Upper lobe of right lung (tissue), 1 donor: ENCODE data around the gene GOSR2. TPM values are rescaled to one million over a fixed set of nuclear protein-coding genes. Genes with fewer than 3 reads are reported as not detected.

Source experiments
- ATAC-seq: fragments of 200-7000 bp; cut with Tn5 transposase; one replicate; pipeline ENCODE4 v1.9.1; 2020; ENCODE audit warnings: mild to moderate bottlenecking, moderate library complexity
- DNase-seq: peaks from one replicate; pipeline ENCODE4 v3.0.0-alpha.2; 2020
- H3K27ac ChIP-seq: fragments of 200-600 bp; one replicate; pipeline ENCODE4 v1.8.0; 2022
- H3K27me3 ChIP-seq: fragments of 200-600 bp; one replicate; pipeline ENCODE4 v1.8.0; 2022; ENCODE audit warnings: mild to moderate bottlenecking
- H3K36me3 ChIP-seq: fragments of 200-600 bp; one replicate; pipeline ENCODE4 v1.8.0; 2022
- H3K4me1 ChIP-seq: fragments of 200-600 bp; one replicate; pipeline ENCODE4 v1.8.0; 2022
- H3K4me3 ChIP-seq: fragments of 200-600 bp; one replicate; pipeline ENCODE4 v1.8.0; 2022; ENCODE audit warnings: mild to moderate bottlenecking
- H3K9me3 ChIP-seq: fragments of 200-600 bp; one replicate; pipeline ENCODE4 v1.8.0; 2022
- intact Hi-C: fragments of 100-400 bp; cut with DNase I; formaldehyde crosslinking; loops from one replicate; pipeline ENCODE4 v1.11.0; 2022
- total RNA-seq: library from RNA; stranded (reverse); fragmentation: NEBNext Ultra II Directional; extraction: Animal tissue kit (Norgen Biotek cat#: 25700); gene quantifications from one replicate; pipeline ENCODE4 v1.2.1, GENCODE V29; 2021
- TF ChIP-seq, protein P1 (sequence below): fragments of 200-600 bp; IDR thresholded peaks from one replicate; pipeline ENCODE4 v1.8.0; 2022; ENCODE audit warnings: antibody characterized with exemption
- donor health status: DM: no; HTN: yes; CAD: no; lungs with severe emphysema.

Gene GOSR2
- total RNA-seq, 1 donor from 2014 or later = 66.5 TPM

DNA sequence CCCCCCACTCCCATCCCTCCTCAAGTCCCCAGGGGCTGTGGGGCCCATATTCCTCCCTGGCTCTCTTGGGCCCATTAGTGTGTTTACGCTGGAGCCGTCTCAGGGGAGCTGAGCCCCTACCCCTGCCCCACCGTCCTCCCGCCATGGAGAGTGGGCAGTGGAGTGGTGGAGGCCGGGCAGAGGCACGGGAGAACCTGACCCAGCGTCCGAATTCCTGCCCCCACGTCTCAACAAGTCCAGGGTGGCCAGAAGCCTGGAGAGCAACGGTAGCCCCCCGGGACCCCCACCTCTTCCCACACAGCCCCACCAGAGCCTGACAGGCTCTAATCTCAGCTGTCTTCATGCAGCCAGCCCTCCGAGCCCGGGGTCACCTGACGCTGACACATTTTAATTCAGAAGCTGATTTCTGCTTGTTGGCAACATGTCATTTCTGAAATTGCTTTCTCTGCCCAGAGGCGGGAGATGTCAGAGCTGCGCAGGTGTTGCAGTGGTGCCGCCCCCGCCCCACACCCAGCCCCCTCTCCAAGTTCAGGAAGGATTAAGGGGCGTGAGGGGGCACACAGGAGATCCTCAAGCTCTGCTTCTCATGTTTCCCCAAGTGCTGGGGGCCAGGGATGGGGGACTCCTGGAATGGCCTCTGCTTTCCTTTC is 39.0 kb upstream of the GOSR2 start:
- DNase-seq (no peak), ATAC-seq (no peak)
- TF ChIP-seq, protein P1, sequence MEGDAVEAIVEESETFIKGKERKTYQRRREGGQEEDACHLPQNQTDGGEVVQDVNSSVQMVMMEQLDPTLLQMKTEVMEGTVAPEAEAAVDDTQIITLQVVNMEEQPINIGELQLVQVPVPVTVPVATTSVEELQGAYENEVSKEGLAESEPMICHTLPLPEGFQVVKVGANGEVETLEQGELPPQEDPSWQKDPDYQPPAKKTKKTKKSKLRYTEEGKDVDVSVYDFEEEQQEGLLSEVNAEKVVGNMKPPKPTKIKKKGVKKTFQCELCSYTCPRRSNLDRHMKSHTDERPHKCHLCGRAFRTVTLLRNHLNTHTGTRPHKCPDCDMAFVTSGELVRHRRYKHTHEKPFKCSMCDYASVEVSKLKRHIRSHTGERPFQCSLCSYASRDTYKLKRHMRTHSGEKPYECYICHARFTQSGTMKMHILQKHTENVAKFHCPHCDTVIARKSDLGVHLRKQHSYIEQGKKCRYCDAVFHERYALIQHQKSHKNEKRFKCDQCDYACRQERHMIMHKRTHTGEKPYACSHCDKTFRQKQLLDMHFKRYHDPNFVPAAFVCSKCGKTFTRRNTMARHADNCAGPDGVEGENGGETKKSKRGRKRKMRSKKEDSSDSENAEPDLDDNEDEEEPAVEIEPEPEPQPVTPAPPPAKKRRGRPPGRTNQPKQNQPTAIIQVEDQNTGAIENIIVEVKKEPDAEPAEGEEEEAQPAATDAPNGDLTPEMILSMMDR = no peak
- H3K4me1 ChIP-seq = no peaks in the 10 kb centered on the region
- no peak overlapping the region for H3K4me3 ChIP-seq
- H3K27ac ChIP-seq = no peak overlapping the region
- no peaks in the 10 kb centered on the region for H3K9me3 ChIP-seq
- no peaks in the 10 kb centered on the region for H3K36me3 ChIP-seq
- intact Hi-C loops = no loop called here
- H3K27me3 ChIP-seq = no peaks in the 10 kb centered on the region

DNA sequence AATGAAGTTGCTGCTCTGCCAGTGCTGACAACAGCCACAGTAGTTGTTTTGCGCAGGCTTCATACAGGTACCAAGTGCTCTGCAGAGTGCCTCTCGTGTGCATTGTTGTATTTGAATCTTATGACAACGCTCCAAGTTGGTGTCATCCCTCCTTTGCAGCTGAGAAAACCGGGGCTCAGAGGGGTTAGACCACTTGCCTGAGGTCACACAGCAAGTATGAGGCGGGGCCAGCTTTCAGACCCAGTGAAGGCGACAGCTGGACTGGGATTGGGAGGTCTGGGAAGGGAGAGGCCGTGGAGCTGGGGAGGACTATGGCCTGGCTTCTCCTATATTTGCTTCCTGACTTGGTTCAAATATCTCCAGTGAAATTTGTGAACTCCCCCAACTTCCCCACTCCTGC is 38.4 kb upstream of the GOSR2 start:
- Histone ChIP-seq H3K4me3 (no peak overlapping the region), H3K27me3 (no peaks in the 10 kb centered on the region), H3K27ac (no peak overlapping the region), H3K4me1 (no peaks in the 10 kb centered on the region), H3K9me3 (no peaks in the 10 kb centered on the region), H3K36me3 (no peaks in the 10 kb centered on the region)
- intact Hi-C loops = no loop called here
- DNase-seq (no peak), ATAC-seq (no peak)
- TF ChIP-seq, protein P1 = no peak

DNA sequence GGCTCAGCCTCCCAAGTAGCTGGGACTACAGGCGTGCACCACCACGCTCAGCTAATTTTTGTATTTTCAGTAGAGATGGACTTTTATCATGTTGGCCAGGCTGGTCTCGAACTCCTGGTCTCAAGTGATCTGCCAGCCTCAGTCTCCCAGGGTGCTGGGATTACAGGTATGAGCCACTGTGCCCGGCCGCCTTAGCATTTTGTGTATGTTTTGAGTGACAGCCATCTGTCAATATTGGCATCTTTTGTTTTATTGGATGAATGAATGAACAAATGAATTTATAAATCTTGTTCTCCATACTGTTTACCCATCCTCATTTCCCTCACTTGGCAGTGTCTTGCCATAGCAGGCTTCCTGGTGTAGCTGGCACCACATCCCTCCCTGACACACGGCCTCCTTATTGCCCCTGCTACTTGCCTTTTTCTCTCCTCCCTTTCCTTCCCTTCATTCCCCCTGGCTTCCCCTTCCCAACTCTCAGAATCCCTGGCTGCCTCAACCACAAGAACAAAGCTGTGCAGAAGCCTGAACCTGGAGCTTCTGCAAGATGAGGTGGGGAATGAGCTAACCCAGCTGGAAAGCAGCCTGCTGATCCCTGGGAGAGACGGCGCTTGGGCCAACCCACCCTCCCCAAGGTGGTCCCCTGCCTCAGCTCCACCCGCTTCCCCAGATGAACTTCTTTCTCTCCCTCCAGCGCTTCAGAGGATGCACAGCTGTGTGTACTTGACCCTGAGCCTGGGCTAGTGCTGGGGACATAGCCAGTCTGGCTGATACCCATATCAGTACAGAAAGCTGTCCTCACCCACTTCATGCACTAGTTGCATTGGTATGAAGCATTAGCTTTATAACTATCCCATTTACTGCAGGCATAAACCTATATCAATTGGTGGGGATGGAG is 37.3 kb upstream of the GOSR2 start:
- DNase-seq = no peak
- TF ChIP-seq, protein P1 = no peak
- no peaks in the 10 kb centered on the region for H3K9me3 ChIP-seq
- no peaks in the 10 kb centered on the region for H3K27me3 ChIP-seq
- H3K27ac ChIP-seq = no peak overlapping the region
- no peaks in the 10 kb centered on the region for H3K36me3 ChIP-seq
- no peak for ATAC-seq
- no peak overlapping the region for H3K4me3 ChIP-seq
- H3K4me1 ChIP-seq = no peaks in the 10 kb centered on the region
- intact Hi-C loops = no loop called here

DNA sequence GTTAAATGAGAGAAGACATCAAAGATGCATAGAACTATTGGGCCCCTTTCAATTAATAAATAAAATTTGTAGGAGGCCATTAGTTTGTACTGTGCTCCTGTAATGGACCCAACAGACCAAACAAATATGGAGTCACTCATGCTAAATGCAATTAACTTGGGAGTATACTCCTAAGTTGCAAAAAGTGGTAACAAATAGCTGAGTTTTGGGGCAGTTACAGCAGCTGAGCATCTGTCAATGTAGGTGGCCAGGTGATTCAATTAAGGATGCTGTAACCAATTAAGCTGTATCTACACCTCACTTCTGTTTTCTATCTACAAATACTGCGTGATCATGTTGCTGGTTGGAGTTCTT is 36.7 kb upstream of the GOSR2 start:
- H3K27ac ChIP-seq = no peak overlapping the region
- no peaks in the 10 kb centered on the region for H3K4me1 ChIP-seq
- H3K36me3 ChIP-seq = no peaks in the 10 kb centered on the region
- H3K27me3 ChIP-seq = peaks cover 2% of the 10 kb centered on the region
- DNase-seq (no peak), ATAC-seq (no peak)
- no peaks in the 10 kb centered on the region for H3K9me3 ChIP-seq
- intact Hi-C loops = no loop called here
- TF ChIP-seq, protein P1 = no peak
- H3K4me3 ChIP-seq = no peak overlapping the region

DNA sequence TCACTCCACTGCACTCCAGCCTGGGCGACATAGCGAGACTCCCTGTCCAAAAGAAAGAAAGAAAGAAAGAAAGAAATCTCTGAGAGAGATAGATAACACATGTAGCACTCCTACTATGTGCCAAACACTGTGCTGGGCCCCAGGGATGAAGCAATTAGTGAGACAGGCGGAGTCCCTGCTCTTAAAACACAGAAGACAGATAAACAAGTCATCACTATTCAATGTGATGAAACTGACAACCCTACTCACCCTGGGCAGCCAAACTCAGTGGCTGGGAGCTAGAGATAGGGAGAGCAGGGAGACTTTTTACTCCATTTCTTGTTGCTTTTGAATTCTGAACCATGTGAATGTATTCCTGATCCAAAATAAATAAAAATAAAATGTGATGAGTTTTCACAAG is 35.2 kb upstream of the GOSR2 start:
- no peak for DNase-seq
- H3K4me1 ChIP-seq = no peaks in the 10 kb centered on the region
- TF ChIP-seq, protein P1 = no peak
- no peaks in the 10 kb centered on the region for H3K36me3 ChIP-seq
- no peak overlapping the region for H3K27ac ChIP-seq
- H3K9me3 ChIP-seq = no peaks in the 10 kb centered on the region
- H3K27me3 ChIP-seq = peaks cover 8% of the 10 kb centered on the region
- intact Hi-C loops = no loop called here
- ATAC-seq = no peak
- no peak overlapping the region for H3K4me3 ChIP-seq
